ENCODE results near the gene TAF11. TPM values are rescaled to one million over a fixed set of nuclear protein-coding genes. Genes with fewer than 3 reads are reported as not detected.

TAF11 gene
- total and polyA plus RNA-seq, 2 of the 8 experiments (the other 6 are each of a cell fraction or from before 2014, with no cell fraction given) = 38.2 to 48.6 TPM

DNA sequence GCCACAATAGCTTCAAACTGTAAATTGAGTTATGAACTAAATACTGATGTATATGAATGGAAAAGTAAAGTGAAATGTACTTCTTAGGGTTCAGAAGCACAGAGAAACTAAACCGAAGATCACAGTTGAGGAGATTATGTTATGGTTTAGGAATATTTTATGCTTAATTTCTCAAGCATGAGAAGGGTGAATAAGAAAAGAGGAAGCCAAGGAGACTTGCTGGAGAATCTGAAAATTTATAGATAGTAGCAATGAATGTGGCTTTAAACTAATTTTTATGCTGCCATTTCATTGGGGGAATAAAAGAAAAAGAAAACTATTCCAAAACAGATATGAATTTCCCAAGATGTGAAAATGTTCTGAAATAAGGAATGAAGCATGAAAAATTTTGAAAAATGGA, 6.9 kb upstream of the TAF11 start:
- no peak overlapping the region for H3K9ac ChIP-seq (replicated peaks in 1 of 4; ENCODE audit: extremely low read depth in 1 of 4, low read depth in 3 of 4, low read length in 3 of 4)
- no peak overlapping the region for H2BK120ac ChIP-seq (replicated peaks; ENCODE audit: low read depth, low read length)
- H3K56ac ChIP-seq (replicated peaks; ENCODE audit: insufficient read length, low read depth, low read length) = no peak overlapping the region
- ChIA-PET CTCF (ENCODE audit: partially characterized antibody) (no interaction called here), POLR2A (ENCODE audit: partially characterized antibody) (no interaction called here)
- no peak overlapping the region for H2BK12ac ChIP-seq (ENCODE audit: low read depth, low read length)
- peaks cover 0 to 88% of the 10 kb centered on the region in 2 experiments; a peak in 3 of 4 replicates for H3K79me2 ChIP-seq (ENCODE audit: control insufficient read depth in 1 of 2, insufficient read depth in 2 of 2, low read length in 2 of 2)
- peaks cover 2% of the 10 kb centered on the region; the same call in 1 of the 2 replicates for H3K79me1 ChIP-seq (ENCODE audit: low read depth, low read length)
- no peak overlapping the region for H2BK5ac ChIP-seq (ENCODE audit: low read depth, low read length)
- H3K27me3 ChIP-seq (replicated peaks in 1 of 4; ENCODE audit: control insufficient read depth in 3 of 4, extremely low read depth in 1 of 4, insufficient read depth in 3 of 4, low read length in 3 of 4) = no peaks in the 10 kb centered on the region
- no peak overlapping the region for H3K4me3 ChIP-seq (ENCODE audit: extremely low read depth in 1 of 4, insufficient read depth in 2 of 4, low read depth in 3 of 4, low read length in 4 of 4)
- H3K4me1 ChIP-seq (replicated peaks in 1 of 4; ENCODE audit: control insufficient read depth in 3 of 4, insufficient read depth in 4 of 4, low read length in 3 of 4) = peaks cover 0 to 4% (median 0%) of the 10 kb centered on the region in 4 experiments; a peak in 2 of 7 replicates
- FAIRE-seq (no peak), DNase-seq (ENCODE audit: low read depth in 1 of 2, low spot score in 2 of 2) (no peak)
- no peak for TF ChIP-seq TEAD4 (IDR thresholded peaks at IDR 0.05; ENCODE audit: low read depth, low read length)
- TF ChIP-seq RFX5 (IDR thresholded peaks at IDR 0.05; ENCODE audit: borderline replicate concordance, low read depth, low read length) = no peak
- no peak for TF ChIP-seq SIRT6 (IDR thresholded peaks at IDR 0.05; ENCODE audit: low read length)
- TF ChIP-seq POU5F1 (IDR thresholded peaks at IDR 0.05; ENCODE audit: low read depth, low read length) = no peak
- no peak for TF ChIP-seq PHF8 (conservative IDR thresholded peaks at IDR 0.05; ENCODE audit: low read depth, low read length)
- TF ChIP-seq JUND (IDR thresholded peaks at IDR 0.05; ENCODE audit: low read length) = no peak
- no peak for TF ChIP-seq GTF2F1 (IDR thresholded peaks at IDR 0.05; ENCODE audit: borderline replicate concordance, low read depth, low read length)
- no peaks in the 10 kb centered on the region for H3K36me3 ChIP-seq (ENCODE audit: control insufficient read depth in 2 of 4, insufficient read depth in 4 of 4, low read length in 3 of 4)
- H3K4ac ChIP-seq (replicated peaks; ENCODE audit: insufficient read length, low read depth, low read length) = no peak overlapping the region
- no peak overlapping the region for H3K23ac ChIP-seq (ENCODE audit: insufficient read length)
- no peak overlapping the region for H2AFZ ChIP-seq (ENCODE audit: low read length)
- H4K20me1 ChIP-seq (replicated peaks in 1 of 2; ENCODE audit: control insufficient read depth in 1 of 2, insufficient read depth in 2 of 2, low read length in 2 of 2) = peaks cover 2 to 7% of the 10 kb centered on the region in 2 experiments
- no peak overlapping the region for H2AK5ac ChIP-seq (ENCODE audit: low read depth, low read length)
- H2BK20ac ChIP-seq (ENCODE audit: low read length) = no peak overlapping the region
- H2BK15ac ChIP-seq (ENCODE audit: low read length) = no peak overlapping the region
- peaks cover under 1% of the 10 kb centered on the region; the same call in 1 of the 2 replicates for H3K23me2 ChIP-seq (ENCODE audit: low read depth, low read length)
- H3K4me2 ChIP-seq (ENCODE audit: insufficient read depth in 1 of 2, low read depth in 2 of 2, low read length in 2 of 2) = no peak overlapping the region
- no peak overlapping the region for H3K18ac ChIP-seq (ENCODE audit: extremely low read depth, low read length)
- H4K5ac ChIP-seq (ENCODE audit: insufficient read length, low read depth, low read length) = no peak overlapping the region
- no peak overlapping the region for H3K14ac ChIP-seq (ENCODE audit: insufficient read length)
- no peak overlapping the region for H4K8ac ChIP-seq (ENCODE audit: extremely low read depth, insufficient read depth, low read length)
- WGBS, 2 experiments (ENCODE audit: extremely low coverage in 1 of 2, insufficient coverage in 1 of 2, insufficient read length in 1 of 2, insufficient replicate concordance in 2 of 2, low coverage in 1 of 2, low lambda C conversion rate in 2 of 2, missing lambda C conversion rate in 1 of 2) = 79% methylated on average over 1 of the region's 1 CpG; no CpG with 5 or more reads in 1 of the 2 experiments
- H3K9me3 ChIP-seq (ENCODE audit: insufficient read depth in 2 of 2, low read depth in 1 of 2, low read length in 1 of 2) = no peaks in the 10 kb centered on the region
- no peak overlapping the region for H4K91ac ChIP-seq (replicated peaks; ENCODE audit: insufficient read length, low read length)
- no peak overlapping the region for H3K27ac ChIP-seq (ENCODE audit: low read depth, low read length)
